Adrenal gland (tissue), 12 donors: ENCODE measurements around the gene SV2C. TPM values are rescaled to one million over a fixed set of nuclear protein-coding genes. Genes with fewer than 3 reads are reported as not detected.
"Not testable (repeated sequence)": the region's sequence is repeated elsewhere in the genome, so short reads cannot be mapped to it uniquely, and the experiment has no call there.

Source experiments
- DNase-seq, 7 donors: peaks; one replicate each; pipeline ENCODE4 v3.0.0-alpha.2; 2019 to 2020
- H3K27ac ChIP-seq, 5 donors: fragments of 200-600 bp; sonication (generic) in 4 of 5; 1 replicate in 3 of 5; 2 replicates in 2 of 5; pipeline versions ENCODE4 v1.5.1 to v1.8.0; 2016 to 2020; ENCODE audit warnings: mild to moderate bottlenecking in 1 of 5
- H3K27me3 ChIP-seq: fragments of 200-600 bp; 2 replicates; pipeline ENCODE4 v1.8.0; 2021
- H3K36me3 ChIP-seq, 2 donors: fragments of 200-600 bp; replicated peaks in 1 of 2; 1 replicate in 1 of 2; 2 replicates in 1 of 2; pipeline versions ENCODE4 v1.5.1 to v1.8.0; 2018 to 2022
- H3K4me1 ChIP-seq, 2 donors: fragments of 200-600 bp; replicated peaks in 1 of 2; 1 replicate in 1 of 2; 2 replicates in 1 of 2; pipeline versions ENCODE4 v1.5.1 to v1.8.0; 2018 to 2021
- H3K4me3 ChIP-seq, 4 donors: fragments of 200-600 bp; sonication (generic) in 3 of 4; one replicate each; pipeline ENCODE4 v1.5.1; 2016 to 2018
- H3K9me3 ChIP-seq, 3 donors: fragments of 200-600 bp; sonication (generic) in 1 of 3; replicated peaks in 1 of 3; 1 replicate in 2 of 3; 2 replicates in 1 of 3; pipeline versions ENCODE4 v1.5.1 to v1.8.0; 2016 to 2021
- CTCF ChIP-seq, 6 experiments: fragments of 450-650 bp in 4 of 6; fragments of 200-600 bp in 2 of 6; sonication (generic) in 1 of 6; IDR thresholded peaks; 1 replicate in 5 of 6; 2 replicates in 1 of 6; pipeline versions ENCODE4 v1.5.1 to v1.8.0; 2016 to 2021; ENCODE audit warnings: antibody characterized with exemption in 6 of 6, mild to moderate bottlenecking in 2 of 6, moderate library complexity in 1 of 6
- POLR2A ChIP-seq, 2 donors: fragments of 450-650 bp; IDR thresholded peaks; one replicate each; pipeline ENCODE4 v1.6.1; 2017; ENCODE audit warnings: antibody characterized with exemption in 2 of 2, mild to moderate bottlenecking in 2 of 2, moderate library complexity in 1 of 2
- WGBS, 4 donors: extraction: QIAGEN DNeasy Blood & Tissue Kit in 2 of 4; methylation state at CpG; one replicate each; pipeline versions ENCODE4 v1.1.5 to v1.1.7; 2013 to 2017; 5-methylcytosine and 5-hydroxymethylcytosine counted together
- intact Hi-C, 2 donors: fragments of 100-400 bp; cut with DNase I; formaldehyde crosslinking; loops; one replicate each; pipeline versions ENCODE4 v1.14.1 to v1.15.0; 2022 to 2023
- polyA plus RNA-seq, 3 donors: library from polyadenylated mRNA; stranded (reverse); fragments of 200-250 nt in 2 of 3; fragments of 350-450 nt in 1 of 3; fragmentation: Illumina TruSeq in 1 of 3; extraction: RNeasy Lipid Tissue Mini Kit (QIAGEN cat#74804) in 1 of 3; gene quantifications; one replicate each; pipeline ENCODE4 v1.2.3, GENCODE V29; 2013 to 2014
- total RNA-seq, 9 donors: library from RNA; depleted of rRNA in 4 of 9; stranded (reverse); fragments of >200 nt in 4 of 9; fragments of 120-200 nt in 1 of 9; fragmentation: NEBNext Ultra II Directional in 1 of 9; extraction: Animal tissue kit (Norgen Biotek cat#: 25700) in 1 of 9; gene quantifications; one replicate each; pipeline versions ENCODE4 v1.1.0 to v1.2.4, GENCODE V29; 2013 to 2023
- donor health status: healthy with polysubstance abuse.
- donor health status: Bipolar disorder and iron deficiency.
- donor health status: DM: yes; HTN: yes; CAD: no.
- donor health status: DM: no; HTN: no; CAD: no.
- donor health status: DM: no; HTN: no; CAD: no.
- donor health status: DM: yes; HTN: yes; CAD: no.

The SV2C gene
- total and polyA plus RNA-seq, 12 donors = under 0.01 to 0.96 (median 0.19) TPM; not detected in 1

- no peak for TF ChIP-seq POLR2A (IDR thresholded peaks at IDR 0.05)
- no peak for TF ChIP-seq CTCF (IDR thresholded peaks at IDR 0.05)
- Histone ChIP-seq H3K9me3 (no peaks in the 10 kb centered on the region), H3K4me3 (no peak overlapping the region), H3K36me3 (no peaks in the 10 kb centered on the region), H3K4me1 (no peaks in the 10 kb centered on the region), H3K27me3 (peaks cover 6% of the 10 kb centered on the region), H3K27ac (no peak overlapping the region)
- 48 to 55% (median 52%) methylated on average over 2 of the region's 2 CpGs for WGBS, 4 donors
- DNase-seq = no peak
- intact Hi-C loops = no loop called here
These were observed 157.2 kb downstream of the SV2C start for GRCh38 chr5:76240336-76240735.

GRCh38 chr5:76242155-76242554 is 159.0 kb downstream of the SV2C start:
- H3K36me3 ChIP-seq, H3K4me3 ChIP-seq, H3K27ac ChIP-seq, H3K4me1 ChIP-seq, intact Hi-C loops, H3K9me3 ChIP-seq, H3K27me3 ChIP-seq, DNase-seq: not testable (repeated sequence)
- 88 to 94% (median 93%) methylated on average over 19 to 22 of the region's 22 CpGs for WGBS, 4 donors

- no peaks in the 10 kb centered on the region for H3K9me3 ChIP-seq
- intact Hi-C loops = no loop called here
- H3K4me3 ChIP-seq = no peak overlapping the region
- no peaks in the 10 kb centered on the region for H3K27me3 ChIP-seq
- no peaks in the 10 kb centered on the region for H3K4me1 ChIP-seq
- H3K27ac ChIP-seq = no peak overlapping the region
- no peak for DNase-seq
- no peaks in the 10 kb centered on the region for H3K36me3 ChIP-seq
- TF ChIP-seq CTCF (IDR thresholded peaks at IDR 0.05) (no peak), POLR2A (IDR thresholded peaks at IDR 0.05) (no peak)
- 71 to 88% (median 72%) methylated on average over 3 of the region's 3 CpGs for WGBS, 4 donors
These were observed 162.4 kb downstream of the SV2C start for GRCh38 chr5:76245590-76245989.

GRCh38 chr5:76249621-76250020 is 166.4 kb downstream of the SV2C start:
- TF ChIP-seq POLR2A (IDR thresholded peaks at IDR 0.05) (no peak), CTCF (IDR thresholded peaks at IDR 0.05) (no peak)
- WGBS, 4 donors = 65 to 86% (median 82%) methylated on average over 7 of the region's 7 CpGs
- Histone ChIP-seq H3K27ac (no peak overlapping the region), H3K27me3 (no peaks in the 10 kb centered on the region), H3K36me3 (no peaks in the 10 kb centered on the region), H3K4me3 (no peak overlapping the region), H3K9me3 (no peaks in the 10 kb centered on the region), H3K4me1 (no peaks in the 10 kb centered on the region)
- DNase-seq = no peak
- intact Hi-C loops = no loop called here

GRCh38 chr5:76250463-76250862 is 167.3 kb downstream of the SV2C start:
- Histone ChIP-seq H3K4me1 (no peaks in the 10 kb centered on the region), H3K27me3 (no peaks in the 10 kb centered on the region), H3K27ac (no peak overlapping the region), H3K36me3 (no peaks in the 10 kb centered on the region), H3K9me3 (no peaks in the 10 kb centered on the region), H3K4me3 (no peak overlapping the region)
- WGBS, 4 donors = 54 to 71% (median 63%) methylated on average over 5 of the region's 5 CpGs
- no peak for DNase-seq
- no peak for TF ChIP-seq CTCF (IDR thresholded peaks at IDR 0.05)
- no peak for TF ChIP-seq POLR2A (IDR thresholded peaks at IDR 0.05)
- intact Hi-C loops = no loop called here
